ENCODE measurements around the gene DDX10. TPM values are rescaled to one million over a fixed set of nuclear protein-coding genes. Genes with fewer than 3 reads are reported as not detected.
A peak's percentile ranks its signal among the peaks of the same experiment; 100 is the strongest.

DDX10 gene
- polyA plus RNA-seq, 4 donors, result 7.3 to 22.0 (median 12.1) TPM

GRCh38 chr11:108853864-108854263 lies 189.0 kb downstream of the DDX10 start:
- DNase-seq (peak in 1 of 2 donors; percentile 17), FAIRE-seq (no peak)
- H3K27me3 ChIP-seq (ENCODE audit: control insufficient read depth in 3 of 3, insufficient read depth in 3 of 3, low read length in 3 of 3), result no peaks in the 10 kb centered on the region
- no peaks in the 10 kb centered on the region for H3K9me3 ChIP-seq (ENCODE audit: control insufficient read depth in 2 of 2, insufficient read depth in 1 of 2, low read depth in 1 of 2, low read length in 1 of 2)
- H3K27ac ChIP-seq (ENCODE audit: low read depth in 1 of 3, low read length in 2 of 3), result peak overlapping the region in 2 of 3 donors; percentile 19 to 85
- peaks cover 0 to 9% (median 7%) of the 10 kb centered on the region in 3 donors for H3K4me1 ChIP-seq (ENCODE audit: control insufficient read depth in 3 of 3, insufficient read depth in 2 of 3, low read depth in 1 of 3, low read length in 2 of 3)
- WGBS, 3 donors, result 40 to 54% (median 48%) methylated on average over 1 of the region's 1 CpG
- no peaks in the 10 kb centered on the region for H3K36me3 ChIP-seq (ENCODE audit: control insufficient read depth in 3 of 3, insufficient read depth in 2 of 3, low read depth in 1 of 3, low read length in 3 of 3)
- H3K4me3 ChIP-seq (ENCODE audit: low read depth in 1 of 3, low read length in 3 of 3), result no peak overlapping the region

- peak; percentile 48 to 55 for DNase-seq
- Histone ChIP-seq H3K9me3 (ENCODE audit: control insufficient read depth in 2 of 2, insufficient read depth in 1 of 2, low read depth in 1 of 2, low read length in 1 of 2) (no peaks in the 10 kb centered on the region), H3K36me3 (ENCODE audit: control insufficient read depth in 3 of 3, insufficient read depth in 2 of 3, low read depth in 1 of 3, low read length in 3 of 3) (no peaks in the 10 kb centered on the region), H3K27ac (ENCODE audit: low read depth in 1 of 3, low read length in 2 of 3) (peak overlapping the region in 2 of 3 donors; percentile 19 to 85), H3K4me1 (ENCODE audit: control insufficient read depth in 3 of 3, insufficient read depth in 2 of 3, low read depth in 1 of 3, low read length in 2 of 3) (peaks cover 0 to 9% (median 7%) of the 10 kb centered on the region in 3 donors), H3K27me3 (ENCODE audit: control insufficient read depth in 3 of 3, insufficient read depth in 3 of 3, low read length in 3 of 3) (no peaks in the 10 kb centered on the region), H3K4me3 (ENCODE audit: low read depth in 1 of 3, low read length in 3 of 3) (peak overlapping the region in 1 of 3 donors; percentile 28)
- WGBS, 3 donors, result 6 to 21% (median 7%) methylated on average over 2 of the region's 2 CpGs
- FAIRE-seq, result peak; percentile 90
These were observed 189.5 kb downstream of the DDX10 start for GRCh38 chr11:108854346-108854745.

GRCh38 chr11:108857382-108857781 lies 192.5 kb downstream of the DDX10 start:
- Histone ChIP-seq H3K36me3 (ENCODE audit: control insufficient read depth in 3 of 3, insufficient read depth in 2 of 3, low read depth in 1 of 3, low read length in 3 of 3) (peaks cover 0 to 2% (median 0%) of the 10 kb centered on the region in 3 donors), H3K27ac (ENCODE audit: low read depth in 1 of 3, low read length in 2 of 3) (peak overlapping the region in 1 of 3 donors; percentile 24), H3K27me3 (ENCODE audit: control insufficient read depth in 3 of 3, insufficient read depth in 3 of 3, low read length in 3 of 3) (no peaks in the 10 kb centered on the region), H3K4me1 (ENCODE audit: control insufficient read depth in 3 of 3, insufficient read depth in 2 of 3, low read depth in 1 of 3, low read length in 2 of 3) (peaks cover 0 to 9% (median 7%) of the 10 kb centered on the region in 3 donors), H3K4me3 (ENCODE audit: low read depth in 1 of 3, low read length in 3 of 3) (no peak overlapping the region), H3K9me3 (ENCODE audit: control insufficient read depth in 2 of 2, insufficient read depth in 1 of 2, low read depth in 1 of 2, low read length in 1 of 2) (no peaks in the 10 kb centered on the region)
- FAIRE-seq (no peak), DNase-seq (no peak)
- 86 to 95% (median 94%) methylated on average over 5 of the region's 5 CpGs for WGBS, 3 donors

GRCh38 chr11:108858622-108859021 lies 193.8 kb downstream of the DDX10 start:
- peaks cover 0 to 2% (median 0%) of the 10 kb centered on the region in 3 donors for H3K36me3 ChIP-seq (ENCODE audit: control insufficient read depth in 3 of 3, insufficient read depth in 2 of 3, low read depth in 1 of 3, low read length in 3 of 3)
- no peak overlapping the region for H3K27ac ChIP-seq (ENCODE audit: low read depth in 1 of 3, low read length in 2 of 3)
- no peaks in the 10 kb centered on the region for H3K27me3 ChIP-seq (ENCODE audit: control insufficient read depth in 3 of 3, insufficient read depth in 3 of 3, low read length in 3 of 3)
- H3K4me3 ChIP-seq (ENCODE audit: low read depth in 1 of 3, low read length in 3 of 3), result no peak overlapping the region
- H3K4me1 ChIP-seq (ENCODE audit: control insufficient read depth in 3 of 3, insufficient read depth in 2 of 3, low read depth in 1 of 3, low read length in 2 of 3), result peaks cover 0 to 7% (median 6%) of the 10 kb centered on the region in 3 donors
- WGBS, 3 donors, result 97 to 99% (median 98%) methylated on average over 3 of the region's 3 CpGs
- no peak for FAIRE-seq
- no peaks in the 10 kb centered on the region for H3K9me3 ChIP-seq (ENCODE audit: control insufficient read depth in 2 of 2, insufficient read depth in 1 of 2, low read depth in 1 of 2, low read length in 1 of 2)
- DNase-seq, result no peak

- H3K9me3 ChIP-seq (ENCODE audit: control insufficient read depth in 2 of 2, insufficient read depth in 1 of 2, low read depth in 1 of 2, low read length in 1 of 2), result no peaks in the 10 kb centered on the region
- no peak for DNase-seq
- WGBS, 3 donors, result 88 to 91% (median 90%) methylated on average over 1 of the region's 1 CpG
- no peaks in the 10 kb centered on the region for H3K4me1 ChIP-seq (ENCODE audit: control insufficient read depth in 3 of 3, insufficient read depth in 2 of 3, low read depth in 1 of 3, low read length in 2 of 3)
- H3K36me3 ChIP-seq (ENCODE audit: control insufficient read depth in 3 of 3, insufficient read depth in 2 of 3, low read depth in 1 of 3, low read length in 3 of 3), result peaks cover 0 to 2% (median 0%) of the 10 kb centered on the region in 3 donors
- H3K27me3 ChIP-seq (ENCODE audit: control insufficient read depth in 3 of 3, insufficient read depth in 3 of 3, low read length in 3 of 3), result no peaks in the 10 kb centered on the region
- H3K27ac ChIP-seq (ENCODE audit: low read depth in 1 of 3, low read length in 2 of 3), result no peak overlapping the region
- no peak overlapping the region for H3K4me3 ChIP-seq (ENCODE audit: low read depth in 1 of 3, low read length in 3 of 3)
- FAIRE-seq, result no peak
These were observed 194.6 kb downstream of the DDX10 start for GRCh38 chr11:108859510-108859909.

- WGBS, 3 donors, result 93 to 98% (median 97%) methylated on average over 1 of the region's 1 CpG
- H3K9me3 ChIP-seq (ENCODE audit: control insufficient read depth in 2 of 2, insufficient read depth in 1 of 2, low read depth in 1 of 2, low read length in 1 of 2), result no peaks in the 10 kb centered on the region
- H3K4me1 ChIP-seq (ENCODE audit: control insufficient read depth in 3 of 3, insufficient read depth in 2 of 3, low read depth in 1 of 3, low read length in 2 of 3), result no peaks in the 10 kb centered on the region
- H3K36me3 ChIP-seq (ENCODE audit: control insufficient read depth in 3 of 3, insufficient read depth in 2 of 3, low read depth in 1 of 3, low read length in 3 of 3), result peaks cover 0 to 2% (median 0%) of the 10 kb centered on the region in 3 donors
- no peaks in the 10 kb centered on the region for H3K27me3 ChIP-seq (ENCODE audit: control insufficient read depth in 3 of 3, insufficient read depth in 3 of 3, low read length in 3 of 3)
- peak in 1 of 2 donors; percentile 4 for DNase-seq
- no peak for FAIRE-seq
- no peak overlapping the region for H3K4me3 ChIP-seq (ENCODE audit: low read depth in 1 of 3, low read length in 3 of 3)
- H3K27ac ChIP-seq (ENCODE audit: low read depth in 1 of 3, low read length in 2 of 3), result no peak overlapping the region
These were observed 198.7 kb downstream of the DDX10 start for GRCh38 chr11:108863528-108863927.

- Histone ChIP-seq H3K27ac (ENCODE audit: low read depth in 1 of 3, low read length in 2 of 3) (no peak overlapping the region), H3K4me1 (ENCODE audit: control insufficient read depth in 3 of 3, insufficient read depth in 2 of 3, low read depth in 1 of 3, low read length in 2 of 3) (no peaks in the 10 kb centered on the region), H3K9me3 (ENCODE audit: control insufficient read depth in 2 of 2, insufficient read depth in 1 of 2, low read depth in 1 of 2, low read length in 1 of 2) (no peaks in the 10 kb centered on the region), H3K27me3 (ENCODE audit: control insufficient read depth in 3 of 3, insufficient read depth in 3 of 3, low read length in 3 of 3) (no peaks in the 10 kb centered on the region), H3K4me3 (ENCODE audit: low read depth in 1 of 3, low read length in 3 of 3) (no peak overlapping the region), H3K36me3 (ENCODE audit: control insufficient read depth in 3 of 3, insufficient read depth in 2 of 3, low read depth in 1 of 3, low read length in 3 of 3) (peaks cover 0 to 2% (median 0%) of the 10 kb centered on the region in 3 donors)
- DNase-seq (no peak), FAIRE-seq (no peak)
- 95 to 96% (median 96%) methylated on average over 5 of the region's 5 CpGs for WGBS, 3 donors
These were observed 200.5 kb downstream of the DDX10 start for GRCh38 chr11:108865406-108865805.

- DNase-seq (no peak), FAIRE-seq (no peak)
- Histone ChIP-seq H3K4me1 (ENCODE audit: control insufficient read depth in 3 of 3, insufficient read depth in 2 of 3, low read depth in 1 of 3, low read length in 2 of 3) (no peaks in the 10 kb centered on the region), H3K27ac (ENCODE audit: low read depth in 1 of 3, low read length in 2 of 3) (no peak overlapping the region), H3K9me3 (ENCODE audit: control insufficient read depth in 2 of 2, insufficient read depth in 1 of 2, low read depth in 1 of 2, low read length in 1 of 2) (no peaks in the 10 kb centered on the region), H3K27me3 (ENCODE audit: control insufficient read depth in 3 of 3, insufficient read depth in 3 of 3, low read length in 3 of 3) (no peaks in the 10 kb centered on the region), H3K4me3 (ENCODE audit: low read depth in 1 of 3, low read length in 3 of 3) (no peak overlapping the region), H3K36me3 (ENCODE audit: control insufficient read depth in 3 of 3, insufficient read depth in 2 of 3, low read depth in 1 of 3, low read length in 3 of 3) (no peaks in the 10 kb centered on the region)
- WGBS, 3 donors, result 71 to 92% (median 83%) methylated on average over 2 of the region's 2 CpGs
These were observed 201.9 kb downstream of the DDX10 start for GRCh38 chr11:108866781-108867180.
